Mucosa of rectum (tissue), 2 donors: ENCODE data around the gene KRTAP15-1.

Experiments
- H3K27ac ChIP-seq, 2 donors: one replicate each; pipeline ENCODE4 v1.7.0; 2013; ENCODE audit warnings: inconsistent platforms in 2 of 2, low read depth in 2 of 2, low read length in 2 of 2
- H3K27me3 ChIP-seq, 2 donors: one replicate each; pipeline ENCODE4 v1.7.0; 2013; ENCODE audit warnings: low read length in 2 of 2; ENCODE audit not compliant: control insufficient read depth in 2 of 2, insufficient read depth in 2 of 2
- H3K36me3 ChIP-seq, 2 donors: one replicate each; pipeline ENCODE4 v1.7.0; 2013; ENCODE audit warnings: low read length in 2 of 2; ENCODE audit not compliant: control insufficient read depth in 2 of 2, insufficient read depth in 2 of 2
- H3K4me1 ChIP-seq, 2 donors: one replicate each; pipeline ENCODE4 v1.7.0; 2013; ENCODE audit warnings: low read length in 2 of 2, mild to moderate bottlenecking in 1 of 2; ENCODE audit not compliant: control insufficient read depth in 2 of 2, insufficient read depth in 2 of 2
- H3K4me3 ChIP-seq, 2 donors: one replicate each; pipeline ENCODE4 v1.7.0; 2013; ENCODE audit warnings: low read length in 2 of 2
- H3K9ac ChIP-seq, 2 donors: one replicate each; pipeline ENCODE4 v1.7.0; 2013; ENCODE audit warnings: low read length in 2 of 2, low read depth in 1 of 2, mild to moderate bottlenecking in 1 of 2
- H3K9me3 ChIP-seq, 2 donors: one replicate each; pipeline ENCODE4 v1.7.0; 2013; ENCODE audit warnings: low read length in 2 of 2; ENCODE audit not compliant: control insufficient read depth in 2 of 2
- donor health status: healthy.
- donor health status: Normal muscosa, but diverticular disease.

Gene KRTAP15-1

DNA sequence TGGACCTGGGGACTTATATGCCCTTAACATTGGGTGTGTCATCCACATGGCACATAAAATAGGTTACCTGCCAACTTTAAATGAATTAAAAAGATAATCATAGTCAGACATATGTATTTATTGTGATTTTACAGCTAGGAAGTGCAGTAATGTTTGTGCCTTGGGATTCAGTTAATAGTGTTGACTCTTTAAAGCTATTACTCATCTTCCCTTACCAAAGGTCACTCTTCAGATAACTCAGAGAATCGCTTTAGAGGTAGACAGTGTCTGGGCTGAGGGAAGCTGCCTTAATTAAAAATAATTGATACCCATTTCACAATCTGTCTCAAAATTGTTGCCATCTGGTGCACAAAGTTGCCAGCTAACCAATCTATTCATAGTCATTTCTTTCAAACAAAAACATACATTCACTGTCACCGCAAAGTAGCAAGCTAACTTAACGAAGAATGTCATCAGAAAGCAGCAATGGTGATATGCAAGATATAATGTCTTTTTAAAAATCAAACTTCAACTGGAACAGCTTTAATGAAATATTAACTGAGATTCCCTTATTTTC is 3.0 kb upstream of the KRTAP15-1 start:
- H3K9ac ChIP-seq, result no peak overlapping the region
- no peak overlapping the region for H3K27ac ChIP-seq
- no peak overlapping the region for H3K4me3 ChIP-seq
- no peaks in the 10 kb centered on the region for H3K36me3 ChIP-seq
- no peaks in the 10 kb centered on the region for H3K9me3 ChIP-seq
- no peaks in the 10 kb centered on the region for H3K27me3 ChIP-seq
- H3K4me1 ChIP-seq, result no peaks in the 10 kb centered on the region

DNA sequence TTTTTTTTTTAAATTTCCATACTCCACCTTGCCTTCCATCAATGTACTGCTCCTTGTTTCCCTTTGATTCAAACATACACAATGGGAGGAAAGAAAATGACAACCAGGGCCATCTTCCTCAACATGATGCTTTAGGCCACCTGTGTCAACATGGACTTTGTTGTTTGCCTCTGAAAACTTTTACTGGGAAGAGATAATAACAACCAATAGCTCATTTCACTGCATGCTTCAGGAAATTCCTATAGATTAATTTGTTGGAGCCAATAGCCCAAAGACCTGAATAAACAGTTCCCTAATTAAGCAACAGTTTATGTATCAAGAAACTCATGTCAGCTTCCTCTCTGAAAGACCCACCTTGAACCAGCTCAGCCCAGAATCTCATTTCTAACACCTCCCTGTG is 3.2 kb downstream of the KRTAP15-1 start:
- H3K4me1 ChIP-seq, result no peaks in the 10 kb centered on the region
- no peak overlapping the region for H3K9ac ChIP-seq
- H3K36me3 ChIP-seq, result no peaks in the 10 kb centered on the region
- H3K27me3 ChIP-seq, result no peaks in the 10 kb centered on the region
- no peak overlapping the region for H3K27ac ChIP-seq
- no peak overlapping the region for H3K4me3 ChIP-seq
- H3K9me3 ChIP-seq, result peaks cover 0 to 2% of the 10 kb centered on the region in 2 donors

DNA sequence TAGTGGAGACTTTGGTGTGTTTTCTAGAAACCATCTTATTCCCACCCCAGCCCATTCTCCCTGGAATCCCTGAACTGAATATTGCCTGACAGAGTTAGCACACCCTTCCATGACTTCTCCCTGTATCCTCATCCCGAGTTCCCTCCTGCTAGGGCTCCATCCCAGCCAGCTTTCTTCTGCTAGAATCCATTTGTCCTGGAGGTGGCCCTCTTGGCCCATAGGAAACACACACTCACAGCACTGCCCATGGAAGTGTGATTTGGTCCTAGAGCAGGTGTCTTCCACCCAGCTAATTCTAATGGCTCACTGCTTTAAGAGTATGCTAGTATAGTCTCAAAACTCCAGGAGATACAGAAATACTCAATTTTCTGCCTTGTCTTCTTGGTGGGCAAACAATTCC is 4.1 kb downstream of the KRTAP15-1 start:
- Histone ChIP-seq H3K4me3 (no peak overlapping the region), H3K4me1 (no peaks in the 10 kb centered on the region), H3K9me3 (peaks cover 0 to 2% of the 10 kb centered on the region in 2 donors), H3K36me3 (no peaks in the 10 kb centered on the region), H3K27me3 (no peaks in the 10 kb centered on the region), H3K27ac (no peak overlapping the region), H3K9ac (no peak overlapping the region)

DNA sequence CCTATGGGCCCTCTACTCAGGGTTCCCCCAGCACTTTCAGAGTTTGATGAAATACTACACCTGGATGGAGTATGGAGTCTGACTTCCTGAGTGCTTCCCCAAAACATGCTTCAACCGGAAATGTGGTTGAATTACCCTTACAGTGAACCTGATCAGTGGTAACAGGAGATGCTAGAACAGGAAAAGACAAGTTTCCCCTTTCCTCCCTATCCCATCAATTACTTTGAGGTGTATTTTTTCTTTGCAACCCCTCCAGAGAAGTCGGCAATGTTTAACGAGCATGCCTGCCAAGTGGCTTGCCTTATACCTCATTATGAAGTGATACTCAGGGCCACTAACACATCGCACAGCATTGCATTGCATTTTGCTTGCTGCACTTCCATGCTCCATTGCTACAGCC is 7.0 kb downstream of the KRTAP15-1 start:
- no peaks in the 10 kb centered on the region for H3K36me3 ChIP-seq
- no peaks in the 10 kb centered on the region for H3K4me1 ChIP-seq
- H3K27me3 ChIP-seq, result no peaks in the 10 kb centered on the region
- H3K9me3 ChIP-seq, result peaks cover 0 to 2% of the 10 kb centered on the region in 2 donors
- no peak overlapping the region for H3K9ac ChIP-seq
- no peak overlapping the region for H3K27ac ChIP-seq
- no peak overlapping the region for H3K4me3 ChIP-seq

DNA sequence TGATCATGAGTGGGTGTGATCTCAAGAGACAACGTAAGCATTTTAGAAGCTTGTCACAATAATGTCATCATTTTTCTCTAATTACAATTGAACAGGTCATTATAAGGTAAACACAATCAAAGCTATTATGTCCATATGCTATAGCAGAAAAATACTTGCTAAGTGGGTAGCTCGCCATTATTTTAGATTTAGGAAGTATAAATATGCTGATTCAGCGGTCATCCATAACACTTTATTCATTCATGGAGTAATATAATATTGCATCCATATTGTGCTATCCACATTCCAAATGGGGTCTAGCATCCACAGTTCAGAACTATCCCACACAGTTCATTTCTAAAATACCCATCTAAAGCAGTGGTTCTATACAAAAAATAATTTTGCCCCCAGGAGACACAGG is 8.4 kb downstream of the KRTAP15-1 start:
- no peaks in the 10 kb centered on the region for H3K36me3 ChIP-seq
- H3K9ac ChIP-seq, result no peak overlapping the region
- no peak overlapping the region for H3K4me3 ChIP-seq
- H3K4me1 ChIP-seq, result no peaks in the 10 kb centered on the region
- H3K9me3 ChIP-seq, result peaks cover 0 to 2% of the 10 kb centered on the region in 2 donors
- H3K27ac ChIP-seq, result no peak overlapping the region
- no peaks in the 10 kb centered on the region for H3K27me3 ChIP-seq

DNA sequence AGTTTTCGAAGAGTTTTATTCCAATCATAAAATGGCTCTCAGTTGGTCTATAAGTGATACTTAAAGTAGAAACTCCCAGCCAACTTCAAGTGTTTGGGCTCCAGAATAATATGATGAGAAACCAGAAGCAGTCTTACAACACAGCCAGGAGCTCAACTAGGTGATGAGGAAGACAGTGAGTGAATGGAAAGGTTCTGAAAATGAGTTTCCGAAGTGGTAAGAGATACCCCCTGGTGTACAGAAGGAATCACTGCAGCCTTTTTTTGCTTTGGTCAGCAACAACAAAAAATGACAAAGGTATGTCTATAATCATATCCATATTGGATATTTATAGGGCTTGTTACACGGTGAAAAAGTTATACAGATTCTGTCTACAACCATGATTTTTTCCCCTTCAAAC is 23.6 kb downstream of the KRTAP15-1 start:
- H3K4me3 ChIP-seq, result no peak overlapping the region
- H3K9ac ChIP-seq, result no peak overlapping the region
- H3K36me3 ChIP-seq, result no peaks in the 10 kb centered on the region
- H3K27ac ChIP-seq, result no peak overlapping the region
- no peaks in the 10 kb centered on the region for H3K4me1 ChIP-seq
- no peaks in the 10 kb centered on the region for H3K27me3 ChIP-seq
- H3K9me3 ChIP-seq, result no peaks in the 10 kb centered on the region

DNA sequence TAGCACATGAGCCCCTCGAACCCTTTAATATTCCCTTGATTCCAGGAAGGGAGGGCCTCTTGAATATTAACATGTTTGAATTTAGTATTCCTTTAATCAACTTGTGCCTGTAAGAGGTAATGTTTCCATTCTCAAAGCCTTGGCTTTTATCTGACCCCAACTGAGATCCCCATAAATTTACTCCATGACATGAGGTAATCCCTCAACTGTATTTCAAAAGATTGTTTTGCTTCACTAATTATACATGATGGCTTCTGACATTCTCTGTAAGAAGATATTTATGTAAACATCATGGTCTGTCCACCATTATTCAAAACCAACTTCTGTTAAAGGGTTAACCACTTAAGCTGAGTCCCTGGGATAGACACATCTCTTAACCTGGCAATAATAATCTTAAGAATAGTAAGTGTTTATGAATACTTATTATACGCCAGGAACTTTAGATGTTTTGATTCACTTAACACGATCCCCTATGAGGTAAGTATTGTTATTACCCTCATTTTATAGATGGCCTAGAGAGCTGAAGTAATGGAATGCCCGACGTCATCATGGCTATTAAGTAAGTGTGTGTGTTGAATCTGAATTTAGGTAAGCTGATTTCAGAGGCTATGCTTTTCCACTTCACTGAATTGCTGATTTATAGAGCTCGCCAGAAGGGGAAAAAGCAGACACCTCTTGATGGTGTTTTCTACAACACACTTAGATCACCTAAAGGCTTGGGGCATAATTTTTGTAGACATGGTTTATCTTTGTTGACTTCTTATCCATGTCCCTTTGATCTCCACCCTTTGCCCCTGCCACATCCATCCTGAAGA is 29.0 kb downstream of the KRTAP15-1 start:
- Histone ChIP-seq H3K27ac (no peak overlapping the region), H3K36me3 (no peaks in the 10 kb centered on the region), H3K4me3 (no peak overlapping the region), H3K4me1 (no peaks in the 10 kb centered on the region), H3K9me3 (peaks cover 0 to 3% of the 10 kb centered on the region in 2 donors), H3K27me3 (no peaks in the 10 kb centered on the region), H3K9ac (no peak overlapping the region)

DNA sequence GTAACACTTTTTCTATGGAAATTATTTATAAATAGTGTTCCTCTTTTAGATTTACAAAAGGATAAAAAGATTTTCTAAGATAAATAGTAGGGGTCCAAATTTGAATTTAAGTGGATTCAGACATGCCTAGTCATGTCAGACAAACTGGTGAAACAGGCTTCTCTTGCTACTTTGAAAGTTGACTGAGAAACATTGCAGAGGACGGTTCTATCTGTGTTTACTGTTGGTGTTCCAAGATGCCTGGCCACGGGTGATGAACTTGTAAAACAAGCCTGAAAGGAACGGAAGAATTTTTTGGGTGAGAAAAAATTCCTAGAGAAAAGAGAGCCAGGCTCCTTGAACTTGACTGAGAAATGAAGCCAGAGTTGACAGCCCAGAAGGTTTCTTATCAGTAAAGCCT is 37.9 kb downstream of the KRTAP15-1 start:
- Histone ChIP-seq H3K36me3 (no peaks in the 10 kb centered on the region), H3K9me3 (peaks cover under 1 to 8% of the 10 kb centered on the region in 2 donors), H3K9ac (no peak overlapping the region), H3K27me3 (no peaks in the 10 kb centered on the region), H3K27ac (no peak overlapping the region), H3K4me3 (no peak overlapping the region), H3K4me1 (no peaks in the 10 kb centered on the region)

DNA sequence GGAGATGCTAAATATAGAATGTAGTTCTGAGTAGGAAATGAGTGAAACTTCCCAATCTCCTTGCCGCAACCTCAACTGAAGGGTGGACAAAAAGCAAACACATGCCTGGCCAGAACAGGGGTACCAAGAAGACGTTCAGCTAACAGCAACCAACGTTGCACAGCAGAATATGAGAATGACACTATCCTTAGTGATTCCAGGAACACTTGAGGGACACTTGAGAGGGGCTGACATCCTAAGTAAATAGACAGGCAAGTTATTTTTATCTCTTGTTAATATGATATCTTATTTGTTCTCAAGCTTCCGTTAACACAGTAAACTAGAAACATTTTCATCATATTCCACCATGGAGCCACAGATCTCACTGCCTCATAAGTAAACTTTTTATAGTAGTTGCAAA is 39.2 kb downstream of the KRTAP15-1 start:
- Histone ChIP-seq H3K27me3 (no peaks in the 10 kb centered on the region), H3K4me1 (no peaks in the 10 kb centered on the region), H3K4me3 (no peak overlapping the region), H3K27ac (no peak overlapping the region), H3K36me3 (no peaks in the 10 kb centered on the region), H3K9me3 (peaks cover 2 to 8% of the 10 kb centered on the region in 2 donors), H3K9ac (no peak overlapping the region)

DNA sequence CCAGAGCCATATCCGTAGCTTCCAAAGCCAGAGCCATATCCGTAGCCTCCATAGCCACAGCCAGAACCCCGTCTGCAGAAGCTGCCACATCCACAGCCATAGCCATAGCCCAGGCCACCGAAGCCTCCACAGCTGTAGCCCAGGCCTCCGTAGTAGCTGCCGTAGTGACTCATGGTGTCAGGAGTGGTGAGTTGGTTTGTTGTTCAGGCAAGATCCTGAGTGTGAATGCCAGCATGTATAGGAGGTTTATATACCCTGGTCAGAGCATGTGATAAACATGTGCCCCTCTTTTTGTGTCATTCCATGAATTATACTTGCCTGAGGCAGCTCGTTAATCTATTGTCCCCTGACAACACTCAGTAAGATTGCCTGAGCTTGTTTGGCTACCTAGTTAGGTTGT is 40.1 kb downstream of the KRTAP15-1 start, which contains the start of gene KRTAP19-1:
TSS of gene KRTAP19-1 (minus strand) at position 223 of the 400 bp plus-strand sequence. CDS start at position 173, 50 bp downstream.
- Histone ChIP-seq H3K9me3 (peaks cover 2 to 8% of the 10 kb centered on the region in 2 donors), H3K36me3 (no peaks in the 10 kb centered on the region), H3K27me3 (no peaks in the 10 kb centered on the region), H3K27ac (no peak within 1 kb of the TSS), H3K4me3 (no peak within 1 kb of the TSS), H3K4me1 (no peaks in the 10 kb centered on the region), H3K9ac (no peak within 1 kb of the TSS)
